ENCODE measurements around the gene AVEN.
"Not testable (repeated sequence)": the region's sequence is repeated elsewhere in the genome, so short reads cannot be mapped to it uniquely, and the experiment has no call there.

AVEN gene

DNA sequence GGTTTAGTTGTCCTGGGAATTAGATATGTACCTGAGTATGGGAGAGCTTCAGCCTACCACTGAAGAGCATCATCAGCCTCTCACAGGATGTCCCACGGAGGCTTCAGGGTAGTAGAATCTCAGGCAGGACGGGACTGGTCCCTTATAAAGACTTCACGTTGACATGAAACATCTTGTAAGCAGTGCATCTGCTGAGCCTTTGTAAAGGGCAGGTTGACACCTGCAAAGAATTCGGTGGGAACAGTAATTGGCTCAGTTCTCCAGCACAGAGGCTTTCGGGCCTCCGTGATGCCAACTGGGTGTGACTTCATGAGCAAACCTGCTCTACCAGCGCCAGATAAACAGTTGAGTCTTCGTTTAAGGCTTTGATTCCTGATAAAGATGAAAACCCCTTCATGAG lies 26.9 kb upstream of the AVEN start:
- TF ChIP-seq, protein P1, sequence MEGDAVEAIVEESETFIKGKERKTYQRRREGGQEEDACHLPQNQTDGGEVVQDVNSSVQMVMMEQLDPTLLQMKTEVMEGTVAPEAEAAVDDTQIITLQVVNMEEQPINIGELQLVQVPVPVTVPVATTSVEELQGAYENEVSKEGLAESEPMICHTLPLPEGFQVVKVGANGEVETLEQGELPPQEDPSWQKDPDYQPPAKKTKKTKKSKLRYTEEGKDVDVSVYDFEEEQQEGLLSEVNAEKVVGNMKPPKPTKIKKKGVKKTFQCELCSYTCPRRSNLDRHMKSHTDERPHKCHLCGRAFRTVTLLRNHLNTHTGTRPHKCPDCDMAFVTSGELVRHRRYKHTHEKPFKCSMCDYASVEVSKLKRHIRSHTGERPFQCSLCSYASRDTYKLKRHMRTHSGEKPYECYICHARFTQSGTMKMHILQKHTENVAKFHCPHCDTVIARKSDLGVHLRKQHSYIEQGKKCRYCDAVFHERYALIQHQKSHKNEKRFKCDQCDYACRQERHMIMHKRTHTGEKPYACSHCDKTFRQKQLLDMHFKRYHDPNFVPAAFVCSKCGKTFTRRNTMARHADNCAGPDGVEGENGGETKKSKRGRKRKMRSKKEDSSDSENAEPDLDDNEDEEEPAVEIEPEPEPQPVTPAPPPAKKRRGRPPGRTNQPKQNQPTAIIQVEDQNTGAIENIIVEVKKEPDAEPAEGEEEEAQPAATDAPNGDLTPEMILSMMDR (conservative IDR thresholded peaks at IDR 0.05): no peak
- TF ChIP-seq ZFX (IDR thresholded peaks at IDR 0.05): no peak
- H3K27ac ChIP-seq: no peak overlapping the region

DNA sequence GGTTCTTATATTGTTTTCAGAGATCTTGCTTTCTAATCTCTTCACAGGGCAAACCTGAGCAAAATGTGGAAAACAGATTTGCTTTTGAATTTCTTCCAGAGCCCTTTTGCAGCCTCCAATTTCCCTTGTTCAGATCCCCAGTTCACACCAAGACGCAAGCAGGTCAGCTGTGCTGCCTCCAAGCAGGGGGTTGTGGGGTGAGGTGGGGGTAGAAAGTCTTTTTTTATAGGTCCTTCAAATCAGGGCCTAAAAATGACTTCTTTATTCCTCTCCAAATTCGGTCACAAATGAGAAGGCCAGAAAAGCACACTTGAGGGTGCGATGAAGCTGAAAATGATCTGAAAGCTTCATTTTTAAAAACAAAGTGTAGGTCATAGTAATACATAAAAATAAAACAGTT lies 26.3 kb upstream of the AVEN start:
- TF ChIP-seq ZFX (IDR thresholded peaks at IDR 0.05): no peak
- no peak overlapping the region for H3K27ac ChIP-seq

DNA sequence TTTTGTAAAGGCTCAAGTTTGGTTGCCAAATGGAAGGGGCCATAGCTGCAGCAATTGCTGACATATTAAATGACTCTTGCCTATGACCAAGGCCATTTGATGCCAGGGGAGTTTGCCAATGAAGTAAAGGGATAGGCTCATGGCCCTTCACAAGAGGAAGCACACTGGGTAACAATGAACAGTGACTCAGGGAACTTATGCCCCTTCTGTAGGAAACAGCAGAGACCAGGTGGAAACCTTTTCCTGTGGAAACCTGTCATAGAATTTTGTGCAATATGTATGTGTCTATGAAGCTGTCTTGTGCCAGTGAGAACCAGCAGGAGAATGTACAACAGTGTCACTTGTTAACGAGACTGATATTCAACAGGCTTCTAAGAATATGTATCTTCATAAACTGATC lies 25.4 kb upstream of the AVEN start:
- TF ChIP-seq, protein P1 (conservative IDR thresholded peaks at IDR 0.05): no peak
- no peak for TF ChIP-seq ZFX (IDR thresholded peaks at IDR 0.05)
- no peak overlapping the region for H3K27ac ChIP-seq

DNA sequence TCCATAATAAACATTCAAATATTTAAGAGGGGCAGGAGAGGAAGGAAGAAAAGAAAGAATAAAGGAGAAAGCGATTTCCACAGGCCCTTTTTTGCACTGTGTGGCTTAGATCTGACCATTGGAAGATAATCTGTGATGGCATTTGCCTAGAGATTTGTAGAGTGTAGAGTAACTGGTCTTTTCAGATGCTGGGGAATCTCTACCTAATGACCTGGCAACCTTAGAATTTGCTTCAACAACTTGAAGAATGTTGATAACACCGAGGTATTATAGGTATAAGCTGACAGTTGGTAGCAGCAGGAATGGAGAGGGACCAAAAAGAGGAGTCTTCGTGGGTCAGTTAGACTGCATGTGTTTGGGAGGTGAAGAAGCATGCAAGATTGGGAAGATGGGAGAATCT lies 20.9 kb upstream of the AVEN start:
- no peak for TF ChIP-seq ZFX (IDR thresholded peaks at IDR 0.05)
- TF ChIP-seq, protein P1 (conservative IDR thresholded peaks at IDR 0.05): no peak
- H3K27ac ChIP-seq: no peak overlapping the region

DNA sequence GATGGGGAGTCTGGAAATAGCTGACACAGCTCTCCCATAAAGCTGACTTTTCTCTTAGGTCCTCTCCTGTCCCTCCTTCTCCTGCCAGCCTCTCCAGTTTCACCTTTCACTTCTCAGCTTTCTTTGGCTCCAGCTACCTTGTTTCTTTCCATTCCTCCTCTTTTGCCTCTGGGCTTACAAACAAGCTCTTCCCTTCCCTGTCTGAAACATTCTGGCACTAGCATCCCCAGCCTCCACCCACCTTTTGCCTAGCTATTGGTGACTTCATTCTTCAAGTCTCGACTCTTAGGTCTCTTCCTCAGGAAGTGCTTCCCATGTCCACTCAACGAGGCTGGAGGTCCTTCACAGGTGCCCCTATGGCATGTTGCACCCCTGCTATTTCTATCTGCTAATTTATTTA lies 20.5 kb upstream of the AVEN start:
- TF ChIP-seq, protein P1 (conservative IDR thresholded peaks at IDR 0.05): no peak
- TF ChIP-seq ZFX (IDR thresholded peaks at IDR 0.05): no peak
- H3K27ac ChIP-seq: no peak overlapping the region

DNA sequence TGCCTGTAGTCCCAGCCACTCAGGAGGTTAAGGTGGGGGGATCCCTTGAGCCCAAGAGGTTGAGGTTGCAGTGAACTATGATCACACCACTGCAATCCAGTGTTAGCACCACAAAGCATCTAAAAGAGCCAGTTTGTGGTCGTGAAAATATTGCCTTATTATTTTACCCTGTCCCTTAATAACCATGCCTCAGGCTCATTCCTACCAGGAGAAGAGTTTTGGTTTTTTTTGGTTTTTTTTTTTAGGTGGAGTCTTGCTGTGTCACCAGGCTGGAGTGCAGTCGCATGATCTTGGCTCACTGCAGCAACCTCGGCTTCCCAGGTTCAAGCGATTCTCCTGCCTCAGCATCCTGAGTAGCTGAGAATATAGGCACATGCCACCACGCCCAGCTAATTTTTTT lies 17.9 kb upstream of the AVEN start:
- TF ChIP-seq, protein P1 (conservative IDR thresholded peaks at IDR 0.05): no peak
- no peak for TF ChIP-seq ZFX (IDR thresholded peaks at IDR 0.05)
- H3K27ac ChIP-seq: no peak overlapping the region

DNA sequence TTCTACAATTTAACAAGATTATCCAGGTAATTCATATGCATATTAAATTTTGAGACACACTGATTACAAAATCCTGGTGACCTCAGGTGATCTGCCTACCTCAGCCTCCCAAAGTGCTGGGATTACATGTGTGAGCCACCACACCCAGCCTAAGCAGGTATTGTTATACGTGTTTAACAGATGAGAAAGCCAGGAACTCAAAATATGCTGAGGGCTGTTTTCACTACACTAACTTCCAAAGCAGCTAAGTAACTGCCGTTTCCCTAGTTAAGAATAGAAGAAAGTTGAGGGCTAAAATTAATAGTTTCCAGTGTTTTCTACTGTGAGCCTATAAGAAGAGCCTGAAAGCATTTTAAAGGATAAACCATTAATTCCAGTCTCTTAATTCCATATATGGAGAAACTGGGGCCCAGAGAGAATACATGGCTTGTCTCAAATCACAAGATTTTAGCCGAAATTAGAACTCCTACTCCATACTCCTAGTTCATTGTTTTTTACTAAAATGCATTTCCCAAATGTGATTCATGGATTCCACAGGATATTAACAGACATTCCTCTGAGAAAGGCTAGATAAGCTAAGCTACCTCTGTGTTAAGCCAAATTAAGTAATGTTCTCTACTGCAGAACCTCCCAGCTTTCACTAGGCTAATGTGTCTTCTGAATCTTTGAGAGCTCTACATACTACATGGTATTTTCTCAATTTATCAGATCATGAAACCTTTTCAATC lies 17.0 kb upstream of the AVEN start:
- TF ChIP-seq ZFX (IDR thresholded peaks at IDR 0.05): no peak
- TF ChIP-seq, protein P1 (conservative IDR thresholded peaks at IDR 0.05): no peak
- H3K27ac ChIP-seq: no peak overlapping the region

DNA sequence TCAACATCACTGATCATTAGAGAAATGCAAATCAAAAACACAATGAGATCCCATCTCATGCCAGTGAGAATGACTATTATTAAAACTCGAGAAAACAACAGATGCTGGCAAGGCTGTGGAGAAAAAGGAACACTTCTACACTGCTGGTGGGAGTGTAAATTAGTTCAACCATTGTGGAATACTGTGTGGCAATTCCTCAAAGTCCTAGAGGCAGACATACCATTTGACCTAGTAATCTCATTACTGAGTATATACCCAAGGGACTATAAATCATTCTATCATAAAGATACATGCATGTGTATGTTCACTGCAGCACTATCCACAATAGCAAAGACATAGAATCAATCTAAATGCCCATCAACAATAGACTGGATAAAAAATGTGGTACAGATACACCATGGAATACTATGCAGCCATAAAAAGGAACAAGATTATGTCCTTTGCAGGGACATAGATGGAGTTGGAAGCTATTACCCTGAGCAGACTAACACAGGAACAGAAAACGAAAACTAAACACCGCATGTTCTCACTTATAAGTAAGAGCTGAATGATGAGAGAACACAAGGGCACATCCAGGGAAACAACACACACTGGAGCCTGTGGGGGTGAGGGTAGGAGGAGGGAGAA lies 15.2 kb upstream of the AVEN start:
- no peak overlapping the region for H3K27ac ChIP-seq
- TF ChIP-seq, protein P1 (conservative IDR thresholded peaks at IDR 0.05): no peak
- no peak for TF ChIP-seq ZFX (IDR thresholded peaks at IDR 0.05)

DNA sequence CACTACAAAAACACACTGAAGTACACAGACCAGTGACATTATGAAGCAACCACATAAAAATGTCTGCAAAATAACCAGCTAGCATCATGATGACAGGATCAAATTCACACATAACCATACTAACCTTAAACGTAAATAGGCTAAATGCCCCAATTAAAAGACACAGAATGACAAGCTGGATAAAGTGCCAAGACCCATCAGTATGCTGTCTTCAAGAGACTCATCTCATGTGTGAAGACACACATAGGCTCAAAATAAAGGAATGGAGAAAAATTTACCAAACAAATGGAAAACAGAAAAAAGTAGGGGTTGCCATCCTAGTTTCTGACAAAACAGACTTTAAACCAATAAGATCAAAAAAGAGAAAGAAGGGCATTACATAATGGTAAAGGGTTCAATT lies 11.4 kb upstream of the AVEN start:
- H3K27ac ChIP-seq: not testable (repeated sequence)
